GM10248 (cell line): Measurements from ENCODE around the gene CISD3.

Experiments
- CTCF ChIA-PET: fragments of 300-600 bp; sonication (Branson Sonifier 250); formaldehyde crosslinking; extraction: SDS; loops from one replicate; lab custom pipeline; 2021; ENCODE audit warnings: antibody characterized with exemption; lab: Yijun Ruan, JAX
- POLR2A ChIA-PET: fragments of 350-650 bp; sonication (Branson Sonifier 250); formaldehyde crosslinking; extraction: SDS; loops from one replicate; lab custom pipeline; 2020; ENCODE audit warnings: antibody characterized with exemption; lab: Yijun Ruan, JAX
- DNase-seq: peaks from one replicate; pipeline ENCODE4 v3.0.0; 2012; ENCODE audit errors: extremely low spot score
- TF ChIP-seq, protein P1 (sequence below): IDR thresholded peaks from 2 replicates; pipeline ENCODE4 v1.5.1; 2012; ENCODE audit warnings: mild to moderate bottlenecking, low read depth; ENCODE audit errors: extremely low read depth, missing control alignments, control extremely low read depth

Gene CISD3

DNA sequence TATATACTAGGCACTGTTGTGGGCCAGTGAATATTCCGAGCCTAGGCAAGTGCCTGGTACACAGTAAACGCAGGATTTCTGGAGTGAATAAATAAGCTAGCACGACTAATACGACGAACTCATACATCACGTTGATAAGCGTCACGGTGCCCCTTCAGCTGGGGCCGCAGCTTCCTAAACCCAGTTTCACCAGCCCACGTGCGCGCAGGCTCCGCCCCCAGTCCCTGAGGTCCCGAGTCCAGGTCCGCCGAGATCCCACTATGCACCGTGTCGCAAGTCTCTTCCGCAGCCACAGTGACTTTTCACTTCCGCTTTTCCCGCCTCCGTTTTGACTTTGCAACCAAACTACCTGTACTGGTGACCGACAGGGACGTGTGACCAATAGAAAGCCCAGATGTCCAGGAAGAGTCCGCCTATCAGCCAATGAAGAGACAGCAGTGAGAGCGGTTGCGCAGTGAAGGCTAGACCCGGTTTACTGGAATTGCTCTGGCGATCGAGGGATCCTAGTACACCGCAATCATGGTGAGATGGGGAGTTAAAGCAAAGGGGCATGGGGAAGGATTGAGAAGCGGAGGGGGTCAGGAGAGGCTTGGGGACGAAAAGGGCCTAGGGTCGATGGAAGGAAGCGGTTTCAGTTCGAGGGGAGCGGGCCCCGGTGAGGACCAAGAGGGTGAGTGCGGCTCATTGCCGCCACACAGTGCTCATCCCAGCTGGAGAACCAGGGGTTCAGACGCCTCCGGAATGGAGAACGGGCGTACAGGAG is 22.3 kb downstream of the CISD3 start, which contains the start of gene PSMB3:
Gene PSMB3, plus strand, starts transcription at position 434 of the 763 bp plus-strand sequence. Its CDS starts 86 bp downstream, at position 520.
- ChIA-PET POLR2A (interaction anchor here (0.6 to 1.2 kb wide), 7 partner anchors 9 to 767 kb away, joined by 3 to 6 read pairs (median 4); partner anchors contain the start of genes LASP1 and RPL23), CTCF (interaction anchor here (0.6 to 2.4 kb wide), 6 partner anchors 9 to 81 kb away, joined by 3 to 18 read pairs (median 3); no protein-coding TSS in a partner anchor)
- TF ChIP-seq, protein P1, sequence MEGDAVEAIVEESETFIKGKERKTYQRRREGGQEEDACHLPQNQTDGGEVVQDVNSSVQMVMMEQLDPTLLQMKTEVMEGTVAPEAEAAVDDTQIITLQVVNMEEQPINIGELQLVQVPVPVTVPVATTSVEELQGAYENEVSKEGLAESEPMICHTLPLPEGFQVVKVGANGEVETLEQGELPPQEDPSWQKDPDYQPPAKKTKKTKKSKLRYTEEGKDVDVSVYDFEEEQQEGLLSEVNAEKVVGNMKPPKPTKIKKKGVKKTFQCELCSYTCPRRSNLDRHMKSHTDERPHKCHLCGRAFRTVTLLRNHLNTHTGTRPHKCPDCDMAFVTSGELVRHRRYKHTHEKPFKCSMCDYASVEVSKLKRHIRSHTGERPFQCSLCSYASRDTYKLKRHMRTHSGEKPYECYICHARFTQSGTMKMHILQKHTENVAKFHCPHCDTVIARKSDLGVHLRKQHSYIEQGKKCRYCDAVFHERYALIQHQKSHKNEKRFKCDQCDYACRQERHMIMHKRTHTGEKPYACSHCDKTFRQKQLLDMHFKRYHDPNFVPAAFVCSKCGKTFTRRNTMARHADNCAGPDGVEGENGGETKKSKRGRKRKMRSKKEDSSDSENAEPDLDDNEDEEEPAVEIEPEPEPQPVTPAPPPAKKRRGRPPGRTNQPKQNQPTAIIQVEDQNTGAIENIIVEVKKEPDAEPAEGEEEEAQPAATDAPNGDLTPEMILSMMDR: no peak
- DNase-seq: peak; percentile 97

GRCh38 chr17:38753071-38753506 is 22.9 kb downstream of the CISD3 start:
- DNase-seq: no peak
- CTCF ChIA-PET: interaction anchor here (1.2 kb wide), 1 partner anchor 9 kb away, joined by 6 read pairs; no protein-coding TSS in a partner anchor
- TF ChIP-seq, protein P1: no peak
- POLR2A ChIA-PET: interaction anchor here (0.6 to 0.7 kb wide), 2 partner anchors 10 to 62 kb away, joined by 3 to 4 read pairs; no protein-coding TSS in a partner anchor

DNA sequence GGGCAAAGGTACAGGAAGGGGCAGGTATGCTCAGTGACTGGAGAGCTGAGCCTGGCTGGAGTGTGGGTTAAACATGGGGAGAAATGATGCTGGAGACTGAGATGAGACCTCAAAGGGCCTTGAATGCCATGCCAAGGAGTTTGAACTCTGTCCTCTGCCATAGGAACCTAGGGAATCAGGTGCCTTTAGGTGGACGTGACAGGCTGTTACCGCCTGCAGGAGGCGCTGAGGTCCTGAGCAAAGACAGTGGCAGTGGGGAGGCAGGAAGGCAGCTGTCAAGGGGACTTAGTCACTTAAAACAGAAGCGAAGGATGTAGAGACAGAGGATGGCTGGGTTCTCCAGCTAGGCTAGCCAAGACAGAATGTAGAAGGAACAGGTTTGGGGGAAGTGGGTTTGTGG is 31.5 kb downstream of the CISD3 start:
- ChIA-PET CTCF (interaction anchor here (0.7 to 1.6 kb wide), 8 partner anchors 9 to 49 kb away, joined by 3 to 6 read pairs (median 3); partner anchors contain the start of gene PSMB3), POLR2A (no interaction called here)
- TF ChIP-seq, protein P1: peak; percentile 36
- DNase-seq: no peak

- DNase-seq: no peak
- POLR2A ChIA-PET: no interaction called here
- TF ChIP-seq, protein P1: no peak
- CTCF ChIA-PET: interaction anchor here (0.7 to 1.7 kb wide), 6 partner anchors 9 to 40 kb away, joined by 3 to 6 read pairs (median 4); partner anchors contain the start of gene PSMB3
Measured at GRCh38 chr17:38762231-38762630, 32.1 kb downstream of the CISD3 start.

GRCh38 chr17:38766341-38766740 is 36.2 kb downstream of the CISD3 start:
- DNase-seq: no peak
- ChIA-PET CTCF (interaction anchor here (1.5 to 2.5 kb wide), 2 partner anchors 8 to 20 kb away, joined by 3 to 8 read pairs; no protein-coding TSS in a partner anchor), POLR2A (no interaction called here)
- TF ChIP-seq, protein P1: no peak

- CTCF ChIA-PET: interaction anchor here (1.1 to 2.5 kb wide), 2 partner anchors 10 to 289 kb away, joined by 3 to 8 read pairs; no protein-coding TSS in a partner anchor
- POLR2A ChIA-PET: no interaction called here
- TF ChIP-seq, protein P1: no peak
- DNase-seq: no peak
Measured at GRCh38 chr17:38768417-38768816, 38.3 kb downstream of the CISD3 start.
